Fibroblast of mammary gland (primary cell): ENCODE data around the gene TULP4.

ENCODE experiments used
- DNase-seq: peaks from one replicate; pipeline ENCODE4 v3.0.0-alpha.2; 2010; ENCODE audit warnings: low read depth
- H3K4me3 ChIP-seq: 2 replicates; pipeline ENCODE4 v1.5.1; 2011; ENCODE audit warnings: low read depth, mild to moderate bottlenecking, low read length, moderate library complexity; ENCODE audit not compliant: control insufficient read depth
- CTCF ChIP-seq: conservative IDR thresholded peaks from 2 replicates; pipeline ENCODE4 v1.5.1; 2011; ENCODE audit warnings: low read depth, low read length, inconsistent platforms; ENCODE audit not compliant: control insufficient read depth, insufficient read depth

TULP4 gene

GRCh38 chr6:158445426-158446085 is 133.3 kb downstream of the TULP4 start:
- no peak for DNase-seq
- TF ChIP-seq CTCF = no peak
- no peak overlapping the region for H3K4me3 ChIP-seq

GRCh38 chr6:158448856-158449255 is 136.6 kb downstream of the TULP4 start:
- no peak for DNase-seq
- no peak overlapping the region for H3K4me3 ChIP-seq
- TF ChIP-seq CTCF = no peak

GRCh38 chr6:158452191-158452590 is 139.9 kb downstream of the TULP4 start:
- H3K4me3 ChIP-seq = no peak overlapping the region
- DNase-seq = no peak
- TF ChIP-seq CTCF = no peak

- no peak for TF ChIP-seq CTCF
- DNase-seq = no peak
- H3K4me3 ChIP-seq = no peak overlapping the region
These were observed 144.9 kb downstream of the TULP4 start for GRCh38 chr6:158457131-158457530.

GRCh38 chr6:158457616-158458278 is 145.5 kb downstream of the TULP4 start:
- no peak for TF ChIP-seq CTCF
- no peak overlapping the region for H3K4me3 ChIP-seq
- peak; percentile 48 for DNase-seq

GRCh38 chr6:158459726-158460125 is 147.5 kb downstream of the TULP4 start:
- no peak for TF ChIP-seq CTCF

GRCh38 chr6:158460602-158461169 is 148.4 kb downstream of the TULP4 start:
- no peak overlapping the region for H3K4me3 ChIP-seq
- DNase-seq = peak; percentile 74
- TF ChIP-seq CTCF = no peak

More at GRCh38 chr6:158459726-158460125, 147.5 kb downstream of the TULP4 start:
- H3K4me3 ChIP-seq = no peak overlapping the region
- DNase-seq = no peak
